Ishikawa (cell line): ENCODE data around the gene PLEKHA7.

Experiments used
- CEBPB ChIP-seq: IDR thresholded peaks from 2 replicates; pipeline ENCODE4 v1.6.1; 2012
- CREB1 ChIP-seq: IDR thresholded peaks from 2 replicates; pipeline ENCODE4 v1.6.1; 2012; ENCODE audit warnings: low read depth
- EGR1 ChIP-seq: IDR thresholded peaks from 2 replicates; pipeline ENCODE4 v1.6.1; 2012
- EP300 ChIP-seq: IDR thresholded peaks from 2 replicates; pipeline ENCODE4 v1.6.1; 2012; ENCODE audit warnings: borderline replicate concordance
- FOXM1 ChIP-seq: IDR thresholded peaks from 2 replicates; pipeline ENCODE4 v1.6.1; 2012; ENCODE audit warnings: low read depth, borderline replicate concordance
- NFIC ChIP-seq: IDR thresholded peaks from 2 replicates; pipeline ENCODE4 v1.6.1; 2012
- RAD21 ChIP-seq: IDR thresholded peaks from 2 replicates; pipeline ENCODE4 v1.6.1; 2012; ENCODE audit warnings: low read depth
- REST ChIP-seq: IDR thresholded peaks from 2 replicates; pipeline ENCODE4 v1.6.1; 2012; ENCODE audit warnings: low read depth, mild to moderate bottlenecking
- TAF1 ChIP-seq: IDR thresholded peaks from 2 replicates; pipeline ENCODE4 v1.6.1; 2012; ENCODE audit warnings: low read depth, mild to moderate bottlenecking
- TCF12 ChIP-seq: IDR thresholded peaks from 2 replicates; pipeline ENCODE4 v1.6.1; 2012; ENCODE audit warnings: low read depth
- TEAD4 ChIP-seq: IDR thresholded peaks from 2 replicates; pipeline ENCODE4 v1.6.1; 2012
- YY1 ChIP-seq: IDR thresholded peaks from 2 replicates; pipeline ENCODE4 v1.6.1; 2012; ENCODE audit warnings: low read depth
- ZBTB7A ChIP-seq: IDR thresholded peaks from 2 replicates; pipeline ENCODE4 v1.6.1; 2012; ENCODE audit warnings: low read depth
- TF ChIP-seq, protein P1 (sequence below): IDR thresholded peaks from 2 replicates; pipeline ENCODE4 v1.6.1; 2012
- TF ChIP-seq, protein P2 (sequence below): IDR thresholded peaks from 2 replicates; pipeline ENCODE4 v1.6.1; 2012

The PLEKHA7 gene

DNA sequence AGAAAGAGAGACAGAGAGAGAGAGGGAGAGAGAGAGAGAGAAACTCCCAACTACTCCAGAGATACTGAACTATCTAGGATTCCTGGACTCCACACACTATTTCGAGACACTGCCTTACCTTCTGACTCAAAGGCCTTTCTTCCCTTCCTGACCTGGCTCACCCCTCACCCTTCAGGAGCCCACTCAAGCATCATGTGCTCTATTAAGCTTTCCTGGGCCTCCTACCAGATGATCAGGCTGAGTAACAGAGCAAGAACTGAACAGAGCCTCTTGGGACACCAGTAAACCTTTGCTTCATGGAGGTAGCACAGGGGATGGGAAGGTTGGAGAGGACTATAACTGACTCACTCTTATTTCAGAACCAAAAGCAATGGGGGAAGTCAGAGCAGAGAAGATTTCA is 31.4 kb downstream of the PLEKHA7 start:
- TF ChIP-seq TEAD4 = no peak
- TF ChIP-seq, protein P1, sequence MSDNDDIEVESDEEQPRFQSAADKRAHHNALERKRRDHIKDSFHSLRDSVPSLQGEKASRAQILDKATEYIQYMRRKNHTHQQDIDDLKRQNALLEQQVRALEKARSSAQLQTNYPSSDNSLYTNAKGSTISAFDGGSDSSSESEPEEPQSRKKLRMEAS = no peak
- TF ChIP-seq TAF1 = no peak
- TF ChIP-seq EGR1 = no peak
- no peak for TF ChIP-seq CREB1
- TF ChIP-seq EP300 = no peak
- no peak for TF ChIP-seq ZBTB7A
- TF ChIP-seq NFIC = no peak
- no peak for TF ChIP-seq TCF12
- TF ChIP-seq CEBPB = no peak
- no peak for TF ChIP-seq YY1
- no peak for TF ChIP-seq RAD21
- no peak for TF ChIP-seq REST
- TF ChIP-seq, protein P2, sequence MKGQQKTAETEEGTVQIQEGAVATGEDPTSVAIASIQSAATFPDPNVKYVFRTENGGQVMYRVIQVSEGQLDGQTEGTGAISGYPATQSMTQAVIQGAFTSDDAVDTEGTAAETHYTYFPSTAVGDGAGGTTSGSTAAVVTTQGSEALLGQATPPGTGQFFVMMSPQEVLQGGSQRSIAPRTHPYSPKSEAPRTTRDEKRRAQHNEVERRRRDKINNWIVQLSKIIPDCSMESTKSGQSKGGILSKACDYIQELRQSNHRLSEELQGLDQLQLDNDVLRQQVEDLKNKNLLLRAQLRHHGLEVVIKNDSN = no peak
- TF ChIP-seq FOXM1 = no peak

DNA sequence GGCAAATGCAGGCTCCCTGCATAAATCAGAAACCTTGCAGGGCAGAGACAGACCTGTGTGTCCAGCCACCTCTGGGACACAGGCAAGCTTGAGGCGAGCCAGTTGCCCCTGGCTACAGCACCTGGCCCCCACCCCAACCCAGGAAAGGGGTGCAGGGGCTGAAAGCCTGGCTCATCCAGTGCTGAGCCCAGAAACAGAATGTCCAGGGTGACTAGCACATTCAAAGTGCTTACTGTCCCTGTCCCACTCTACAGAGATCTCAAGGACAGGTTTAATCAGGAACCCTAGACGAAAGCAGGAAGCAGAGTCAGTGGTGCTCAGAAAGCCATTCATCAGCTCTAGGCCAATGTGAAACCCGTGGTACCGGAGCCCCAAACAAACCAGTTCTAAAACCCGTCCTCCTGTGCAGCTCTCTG is 31.9 kb downstream of the PLEKHA7 start:
- no peak for TF ChIP-seq YY1
- TF ChIP-seq ZBTB7A = no peak
- TF ChIP-seq NFIC = no peak
- no peak for TF ChIP-seq RAD21
- no peak for TF ChIP-seq TEAD4
- TF ChIP-seq, protein P1 = no peak; the same call in 1 of the 2 replicates
- no peak for TF ChIP-seq FOXM1

- TF ChIP-seq EGR1 = no peak
- TF ChIP-seq EP300 = peak; percentile 70; the same call in 1 of the 2 replicates
- no peak for TF ChIP-seq CREB1
- no peak for TF ChIP-seq TCF12
- TF ChIP-seq, protein P1 = peak; percentile 39; the same call in 1 of the 2 replicates
- TF ChIP-seq ZBTB7A = no peak
- TF ChIP-seq TAF1 = no peak
- no peak for TF ChIP-seq RAD21
- TF ChIP-seq FOXM1 = 0 out of 2 replicates have a peak, but pooled peaks have one; percentile 17
- TF ChIP-seq CEBPB = peak; percentile 23; the same call in 1 of the 2 replicates
- TF ChIP-seq, protein P2 = no peak
- TF ChIP-seq NFIC = 0 out of 2 replicates have a peak, but pooled peaks have one; percentile 36
- TF ChIP-seq REST = no peak
- peak; percentile 87 for TF ChIP-seq TEAD4
- TF ChIP-seq YY1 = no peak
Measured at GRCh38 chr11:16981651-16982194, 32.5 kb downstream of the PLEKHA7 start.

DNA sequence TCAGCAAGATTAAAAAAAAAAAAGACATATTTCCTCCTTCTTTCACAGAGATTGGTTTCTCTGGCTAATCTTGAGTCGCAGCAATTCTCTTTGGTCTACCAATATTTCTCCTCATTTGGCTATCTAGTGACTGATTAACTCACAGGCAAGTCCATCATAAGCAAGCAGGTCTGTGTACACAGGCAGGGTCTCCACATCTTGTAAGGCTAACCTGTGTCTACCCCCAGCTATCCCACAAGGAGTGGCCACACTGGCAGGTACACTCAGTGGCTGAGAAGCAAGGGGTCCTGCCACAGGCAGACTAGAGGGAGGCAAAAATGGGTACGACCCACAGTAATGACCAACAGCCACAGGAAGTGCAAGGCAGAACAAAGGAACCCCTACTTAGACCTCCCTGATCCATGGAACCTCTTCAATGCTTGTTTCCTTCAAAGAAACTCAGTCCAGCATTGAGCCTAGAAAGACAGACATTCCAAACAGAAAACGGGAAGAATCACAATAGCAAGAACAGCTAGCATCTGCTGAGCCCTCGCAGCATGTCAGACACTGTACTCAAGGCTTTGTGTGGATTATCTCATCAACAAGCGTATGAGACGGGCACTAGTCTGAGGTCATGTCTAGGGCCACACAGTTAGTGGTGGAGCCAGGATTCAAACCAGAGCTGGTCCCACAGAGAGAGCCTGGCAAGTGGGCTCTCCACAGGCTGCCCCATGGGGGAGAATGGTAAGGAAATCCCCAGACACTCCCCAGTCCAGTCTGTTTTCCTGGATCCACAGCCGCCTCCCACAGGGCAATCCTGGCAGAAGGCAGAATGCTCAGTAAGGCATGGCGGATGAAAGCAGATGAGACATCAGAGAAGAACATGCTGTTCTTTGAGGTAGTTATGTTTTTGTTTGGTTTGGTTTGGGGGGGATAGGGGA is 34.3 kb downstream of the PLEKHA7 start:
- TF ChIP-seq TEAD4 = no peak
- TF ChIP-seq TCF12 = no peak
- no peak for TF ChIP-seq RAD21
- no peak for TF ChIP-seq EP300
- no peak for TF ChIP-seq NFIC
- TF ChIP-seq EGR1 = no peak
- no peak for TF ChIP-seq REST
- TF ChIP-seq, protein P2 = no peak
- TF ChIP-seq CEBPB = no peak
- no peak for TF ChIP-seq FOXM1
- no peak for TF ChIP-seq TAF1
- no peak for TF ChIP-seq YY1
- TF ChIP-seq, protein P1 = no peak
- TF ChIP-seq ZBTB7A = no peak
- no peak for TF ChIP-seq CREB1
